H9 (cell line): ENCODE measurements around the gene TTC33. TPM values are rescaled to one million over a fixed set of nuclear protein-coding genes. Genes with fewer than 3 reads are reported as not detected.

Experiments used
- DNase-seq: peaks from one replicate; pipeline ENCODE4 v3.0.0-alpha.2; 2017
- H2AFZ ChIP-seq: one replicate; pipeline ENCODE4 v1.6.1; 2013; ENCODE audit warnings: mild to moderate bottlenecking, low read length, control low read depth, moderate library complexity
- H2AK5ac ChIP-seq: 2 replicates; pipeline ENCODE4 v1.6.1; 2013; ENCODE audit warnings: low read length, control low read depth, mixed read lengths; ENCODE audit not compliant: insufficient read length
- H2BK120ac ChIP-seq: one replicate; pipeline ENCODE4 v1.6.1; 2013; ENCODE audit warnings: low read depth, mild to moderate bottlenecking, low read length, control low read depth, inconsistent platforms; ENCODE audit not compliant: poor library complexity, severe bottlenecking
- H2BK12ac ChIP-seq: 2 replicates; pipeline ENCODE4 v1.6.1; 2013; ENCODE audit warnings: low read length, control low read depth, mixed read lengths, low read depth; ENCODE audit not compliant: insufficient read length
- H2BK15ac ChIP-seq: 2 replicates; pipeline ENCODE4 v1.6.1; 2013; ENCODE audit warnings: low read depth, low read length, control low read depth
- H2BK20ac ChIP-seq: one replicate; pipeline ENCODE4 v1.6.1; 2013; ENCODE audit warnings: low read depth, mild to moderate bottlenecking, low read length, control low read depth, inconsistent platforms; ENCODE audit not compliant: poor library complexity, severe bottlenecking
- H2BK5ac ChIP-seq: 2 replicates; pipeline ENCODE4 v1.6.1; 2013; ENCODE audit warnings: low read length, control low read depth, mixed read lengths; ENCODE audit not compliant: insufficient read length
- H3K14ac ChIP-seq: 2 replicates; pipeline ENCODE4 v1.6.1; 2013; ENCODE audit warnings: low read length, control low read depth; ENCODE audit not compliant: insufficient read depth
- H3K18ac ChIP-seq: 2 replicates; pipeline ENCODE4 v1.6.1; 2013; ENCODE audit warnings: low read depth, mild to moderate bottlenecking, mixed read lengths, low read length, control low read depth; ENCODE audit not compliant: insufficient read length
- H3K23ac ChIP-seq: 2 replicates; pipeline ENCODE4 v1.6.1; 2013; ENCODE audit warnings: low read length, control low read depth, mixed read lengths, low read depth; ENCODE audit not compliant: insufficient read length
- H3K23me2 ChIP-seq: 2 replicates; pipeline ENCODE4 v1.6.1; 2013; ENCODE audit warnings: low read depth, mild to moderate bottlenecking, mixed read lengths, low read length, control low read depth; ENCODE audit not compliant: insufficient read length, poor library complexity, severe bottlenecking
- H3K27ac ChIP-seq: 2 replicates; pipeline ENCODE4 v1.5.1; 2013; ENCODE audit warnings: low read length, control low read depth, mixed read lengths, low read depth; ENCODE audit not compliant: insufficient read length
- H3K27me3 ChIP-seq: 2 replicates; pipeline ENCODE4 v1.6.1; 2013; ENCODE audit warnings: low read length, control low read depth, inconsistent platforms; ENCODE audit not compliant: insufficient read depth
- H3K4ac ChIP-seq: 2 replicates; pipeline ENCODE4 v1.6.1; 2013; ENCODE audit warnings: low read depth, mild to moderate bottlenecking, control low read depth, inconsistent platforms, low read length, moderate library complexity
- H3K4me1 ChIP-seq: 2 replicates; pipeline ENCODE4 v1.6.1; 2013; ENCODE audit warnings: low read length, control low read depth, inconsistent platforms; ENCODE audit not compliant: insufficient read depth
- H3K4me2 ChIP-seq: 2 replicates; pipeline ENCODE4 v1.6.1; 2013; ENCODE audit warnings: low read length, control low read depth, mixed read lengths; ENCODE audit not compliant: insufficient read length, insufficient read depth
- H3K56ac ChIP-seq: 2 replicates; pipeline ENCODE4 v1.6.1; 2013; ENCODE audit warnings: low read depth, mild to moderate bottlenecking, mixed read lengths, low read length, control low read depth; ENCODE audit not compliant: insufficient read length
- H3K79me1 ChIP-seq: 2 replicates; pipeline ENCODE4 v1.6.1; 2013; ENCODE audit warnings: low read depth, mild to moderate bottlenecking, moderate library complexity, low read length, control low read depth, inconsistent platforms; ENCODE audit not compliant: insufficient read depth, poor library complexity, severe bottlenecking
- H3K79me2 ChIP-seq: 2 replicates; pipeline ENCODE4 v1.6.1; 2013; ENCODE audit warnings: low read length, control low read depth, inconsistent platforms; ENCODE audit not compliant: insufficient read depth
- H3K9ac ChIP-seq: 2 replicates; pipeline ENCODE4 v1.6.1; 2013; ENCODE audit warnings: low read length, control low read depth, mixed read lengths; ENCODE audit not compliant: insufficient read length; ENCODE audit errors: extremely low read depth
- H3K9me3 ChIP-seq: one replicate; pipeline ENCODE4 v1.6.1; 2013; ENCODE audit warnings: low read depth, low read length, inconsistent platforms; ENCODE audit not compliant: control insufficient read depth
- H3T11ph ChIP-seq: one replicate; pipeline ENCODE4 v1.6.1; 2013; ENCODE audit warnings: mild to moderate bottlenecking, low read length, control low read depth, inconsistent platforms
- H4K20me1 ChIP-seq: one replicate; pipeline ENCODE4 v1.6.1; 2013; ENCODE audit not compliant: control insufficient read depth, insufficient read length, insufficient read depth
- H4K5ac ChIP-seq: 2 replicates; pipeline ENCODE4 v1.6.1; 2013; ENCODE audit warnings: low read depth, mild to moderate bottlenecking, mixed read lengths, low read length, control low read depth; ENCODE audit not compliant: insufficient read length
- H4K8ac ChIP-seq: replicated peaks from 2 replicates; pipeline ENCODE4 v1.6.1; 2013; ENCODE audit warnings: low read length, control low read depth, mixed read lengths, low read depth; ENCODE audit not compliant: insufficient read length
- H4K91ac ChIP-seq: 2 replicates; pipeline ENCODE4 v1.6.1; 2013; ENCODE audit warnings: low read depth, mild to moderate bottlenecking, moderate library complexity, mixed read lengths, low read length, control low read depth; ENCODE audit not compliant: insufficient read length
- H3K27ac Mint-ChIP-seq, 3 experiments: 2 replicates in 2 of 3; 3 replicates in 1 of 3; pipeline ENCODE4 v1.8.0; 2020 to 2021; ENCODE audit warnings: mixed read lengths in 3 of 3, mild to moderate bottlenecking in 1 of 3, moderate library complexity in 1 of 3
- H3K27me3 Mint-ChIP-seq: 2 replicates; pipeline ENCODE4 v1.8.0; 2021; ENCODE audit warnings: low read depth, mild to moderate bottlenecking, moderate library complexity, mixed read lengths
- H3K36me3 Mint-ChIP-seq, 3 experiments: 2 replicates in 2 of 3; 3 replicates in 1 of 3; pipeline ENCODE4 v1.8.0; 2020 to 2021; ENCODE audit warnings: low read depth in 3 of 3, mixed read lengths in 3 of 3; ENCODE audit not compliant: insufficient read depth in 1 of 3
- H3K4me1 Mint-ChIP-seq, 2 experiments: 2 replicates each; pipeline ENCODE4 v1.8.0; 2020; ENCODE audit warnings: mixed read lengths in 2 of 2
- H3K4me3 Mint-ChIP-seq, 2 experiments: 2 replicates in 1 of 2; 3 replicates in 1 of 2; pipeline ENCODE4 v1.8.0; 2020 to 2021; ENCODE audit warnings: mild to moderate bottlenecking in 2 of 2, mixed read lengths in 2 of 2, moderate library complexity in 1 of 2
- H3K9me3 Mint-ChIP-seq, 2 experiments: 2 replicates in 1 of 2; 3 replicates in 1 of 2; pipeline ENCODE4 v1.8.0; 2020; ENCODE audit warnings: mild to moderate bottlenecking in 2 of 2, mixed read lengths in 2 of 2, moderate library complexity in 1 of 2
- WGBS: extraction: QIAGEN DNeasy Blood & Tissue Kit; methylation state at CpG from one replicate; pipeline ENCODE4 v1.1.7; 2013; ENCODE audit warnings: missing lambda C conversion rate, low lambda C conversion rate, mixed read lengths; ENCODE audit not compliant: insufficient read length; ENCODE audit errors: extremely low coverage; 5-methylcytosine and 5-hydroxymethylcytosine counted together
- total RNA-seq: library from RNA; stranded (reverse); gene quantifications from 2 replicates; pipeline ENCODE4 v1.2.1, GENCODE V29; 2021
- TF ChIP-seq, protein P1 (sequence below): fragments of 200-600 bp; sonication (generic); conservative IDR thresholded peaks from 3 replicates; pipeline ENCODE4 v1.8.0; 2021; ENCODE audit warnings: antibody characterized with exemption, mild to moderate bottlenecking

TTC33 gene
- total RNA-seq, 1 experiment from 2014 or later, result 7.3 TPM

DNA sequence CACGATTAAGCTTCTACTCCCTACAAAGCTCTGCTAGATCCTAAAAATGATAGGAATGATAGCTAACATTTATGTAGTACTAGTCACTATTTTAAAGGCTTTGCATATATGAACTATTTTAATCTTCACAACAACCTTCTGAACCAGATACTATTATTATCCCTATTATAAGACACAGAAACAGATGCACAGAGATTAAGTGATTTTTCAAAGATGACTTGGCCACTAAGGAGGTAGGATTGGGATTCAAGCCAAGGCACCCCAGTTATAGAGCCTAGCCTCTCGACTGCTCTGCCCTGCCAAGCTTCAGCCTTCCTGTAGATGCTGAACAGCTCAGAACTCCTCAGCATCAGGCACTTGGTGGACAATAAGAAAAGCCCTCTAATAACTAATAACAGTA, 277.0 kb downstream of the TTC33 start:
- Histone ChIP-seq H2BK15ac (no peak overlapping the region), H3K9me3 (no peaks in the 10 kb centered on the region), H3K4me2 (no peak overlapping the region), H4K8ac (no peak overlapping the region), H2BK5ac (no peak overlapping the region), H3K23ac (no peak overlapping the region), H3K9ac (no peak overlapping the region), H4K91ac (no peak overlapping the region), H4K20me1 (no peaks in the 10 kb centered on the region), H3K27ac (no peak overlapping the region), H2BK12ac (no peak overlapping the region), H3K56ac (no peak overlapping the region), H2BK120ac (no peak overlapping the region), H2AFZ (no peak overlapping the region), H3K79me1 (no peaks in the 10 kb centered on the region), H3K4ac (no peak overlapping the region), H3K27me3 (no peaks in the 10 kb centered on the region), H2AK5ac (no peak overlapping the region), H3K18ac (no peak overlapping the region), H4K5ac (no peak overlapping the region), H3K14ac (no peak overlapping the region), H3K23me2 (no peaks in the 10 kb centered on the region), H2BK20ac (no peak overlapping the region), H3T11ph (no peak overlapping the region), H3K4me1 (no peaks in the 10 kb centered on the region), H3K79me2 (no peaks in the 10 kb centered on the region)
- Mint-ChIP-seq H3K9me3 (no peaks in the 10 kb centered on the region), H3K4me3 (no peak overlapping the region), H3K27ac (no peak overlapping the region), H3K36me3 (no peaks in the 10 kb centered on the region), H3K4me1 (no peaks in the 10 kb centered on the region), H3K27me3 (no peaks in the 10 kb centered on the region; the same call in none of the 2 replicates)
- TF ChIP-seq, protein P1, sequence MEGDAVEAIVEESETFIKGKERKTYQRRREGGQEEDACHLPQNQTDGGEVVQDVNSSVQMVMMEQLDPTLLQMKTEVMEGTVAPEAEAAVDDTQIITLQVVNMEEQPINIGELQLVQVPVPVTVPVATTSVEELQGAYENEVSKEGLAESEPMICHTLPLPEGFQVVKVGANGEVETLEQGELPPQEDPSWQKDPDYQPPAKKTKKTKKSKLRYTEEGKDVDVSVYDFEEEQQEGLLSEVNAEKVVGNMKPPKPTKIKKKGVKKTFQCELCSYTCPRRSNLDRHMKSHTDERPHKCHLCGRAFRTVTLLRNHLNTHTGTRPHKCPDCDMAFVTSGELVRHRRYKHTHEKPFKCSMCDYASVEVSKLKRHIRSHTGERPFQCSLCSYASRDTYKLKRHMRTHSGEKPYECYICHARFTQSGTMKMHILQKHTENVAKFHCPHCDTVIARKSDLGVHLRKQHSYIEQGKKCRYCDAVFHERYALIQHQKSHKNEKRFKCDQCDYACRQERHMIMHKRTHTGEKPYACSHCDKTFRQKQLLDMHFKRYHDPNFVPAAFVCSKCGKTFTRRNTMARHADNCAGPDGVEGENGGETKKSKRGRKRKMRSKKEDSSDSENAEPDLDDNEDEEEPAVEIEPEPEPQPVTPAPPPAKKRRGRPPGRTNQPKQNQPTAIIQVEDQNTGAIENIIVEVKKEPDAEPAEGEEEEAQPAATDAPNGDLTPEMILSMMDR, result no peak
- DNase-seq, result no peak
- WGBS, result no CpG with 5 or more reads among the region's 2 CpGs
